ENCODE data around the gene MEF2A.

Gene MEF2A

DNA sequence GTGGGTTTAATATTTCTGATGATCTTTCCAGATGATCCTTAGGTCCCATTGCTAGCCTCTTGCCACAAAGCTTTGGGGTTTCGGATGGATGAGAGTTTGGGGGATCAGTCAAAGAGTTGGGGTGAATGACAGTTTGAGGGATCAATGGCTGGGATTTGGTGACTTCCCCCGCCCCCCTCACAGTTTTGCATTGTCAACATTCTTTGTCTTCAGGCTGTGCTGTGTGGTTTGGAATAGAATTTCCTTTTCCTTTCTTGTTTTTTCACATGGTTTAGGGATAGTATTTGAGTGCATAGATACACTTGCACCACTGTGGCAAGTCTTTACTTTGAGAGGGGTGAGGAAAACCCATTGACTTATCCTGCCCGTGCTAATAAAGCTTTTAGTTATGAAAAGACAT lies 14.3 kb downstream of the MEF2A start:
- TF ChIP-seq, protein P1, sequence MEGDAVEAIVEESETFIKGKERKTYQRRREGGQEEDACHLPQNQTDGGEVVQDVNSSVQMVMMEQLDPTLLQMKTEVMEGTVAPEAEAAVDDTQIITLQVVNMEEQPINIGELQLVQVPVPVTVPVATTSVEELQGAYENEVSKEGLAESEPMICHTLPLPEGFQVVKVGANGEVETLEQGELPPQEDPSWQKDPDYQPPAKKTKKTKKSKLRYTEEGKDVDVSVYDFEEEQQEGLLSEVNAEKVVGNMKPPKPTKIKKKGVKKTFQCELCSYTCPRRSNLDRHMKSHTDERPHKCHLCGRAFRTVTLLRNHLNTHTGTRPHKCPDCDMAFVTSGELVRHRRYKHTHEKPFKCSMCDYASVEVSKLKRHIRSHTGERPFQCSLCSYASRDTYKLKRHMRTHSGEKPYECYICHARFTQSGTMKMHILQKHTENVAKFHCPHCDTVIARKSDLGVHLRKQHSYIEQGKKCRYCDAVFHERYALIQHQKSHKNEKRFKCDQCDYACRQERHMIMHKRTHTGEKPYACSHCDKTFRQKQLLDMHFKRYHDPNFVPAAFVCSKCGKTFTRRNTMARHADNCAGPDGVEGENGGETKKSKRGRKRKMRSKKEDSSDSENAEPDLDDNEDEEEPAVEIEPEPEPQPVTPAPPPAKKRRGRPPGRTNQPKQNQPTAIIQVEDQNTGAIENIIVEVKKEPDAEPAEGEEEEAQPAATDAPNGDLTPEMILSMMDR (IDR thresholded peaks at IDR 0.05; ENCODE audit: control extremely low read depth, extremely low read depth, low read depth, missing control alignments) = no peak
- POLR2A ChIA-PET = no interaction called here
- CTCF ChIA-PET = interaction anchor here (1.2 to 2.3 kb wide), 4 partner anchors 10 to 31 kb away, joined by 3 to 6 read pairs (median 4); no protein-coding TSS in a partner anchor
- no peak for DNase-seq (ENCODE audit: extremely low spot score)

- TF ChIP-seq, protein P1 (IDR thresholded peaks at IDR 0.05; ENCODE audit: control extremely low read depth, extremely low read depth, low read depth, missing control alignments) = no peak
- CTCF ChIA-PET = interaction anchor here (1.3 to 2.3 kb wide), 5 partner anchors 9 to 122 kb away, joined by 3 to 6 read pairs (median 5); no protein-coding TSS in a partner anchor
- DNase-seq (ENCODE audit: extremely low spot score) = no peak
- POLR2A ChIA-PET = no interaction called here
Measured at GRCh38 chr15:99582508-99582960, 16.8 kb downstream of the MEF2A start.

GRCh38 chr15:99584081-99584600 lies 18.4 kb downstream of the MEF2A start:
- ChIA-PET CTCF (interaction anchor here (1.2 to 1.3 kb wide), 3 partner anchors 10 to 120 kb away, joined by 3 read pairs; no protein-coding TSS in a partner anchor), POLR2A (no interaction called here)
- TF ChIP-seq, protein P1 (IDR thresholded peaks at IDR 0.05; ENCODE audit: control extremely low read depth, extremely low read depth, low read depth, missing control alignments) = no peak
- DNase-seq (ENCODE audit: extremely low spot score) = no peak

- TF ChIP-seq, protein P1 (IDR thresholded peaks at IDR 0.05; ENCODE audit: control extremely low read depth, extremely low read depth, low read depth, missing control alignments) = no peak
- no peak for DNase-seq (ENCODE audit: extremely low spot score)
- POLR2A ChIA-PET = no interaction called here
- CTCF ChIA-PET = no interaction called here
Measured at GRCh38 chr15:99586121-99586520, 20.3 kb downstream of the MEF2A start.

- TF ChIP-seq, protein P1 (IDR thresholded peaks at IDR 0.05; ENCODE audit: control extremely low read depth, extremely low read depth, low read depth, missing control alignments) = no peak
- ChIA-PET POLR2A (no interaction called here), CTCF (interaction anchor here (1.1 to 1.6 kb wide), 3 partner anchors 9 to 23 kb away, joined by 3 to 4 read pairs (median 3); no protein-coding TSS in a partner anchor)
- no peak for DNase-seq (ENCODE audit: extremely low spot score)
Measured at GRCh38 chr15:99589801-99590200, 24.0 kb downstream of the MEF2A start.

GRCh38 chr15:99590913-99591646 lies 25.3 kb downstream of the MEF2A start:
- ChIA-PET CTCF (interaction anchor here (1.2 to 1.6 kb wide), 2 partner anchors 10 to 113 kb away, joined by 3 read pairs; no protein-coding TSS in a partner anchor), POLR2A (no interaction called here)

More at GRCh38 chr15:99590913-99591646, 25.3 kb downstream of the MEF2A start:
- no peak for DNase-seq (ENCODE audit: extremely low spot score)
- TF ChIP-seq, protein P1 (IDR thresholded peaks at IDR 0.05; ENCODE audit: control extremely low read depth, extremely low read depth, low read depth, missing control alignments) = no peak
